Measurements from ENCODE around the gene GAB2. TPM values are rescaled to one million over a fixed set of nuclear protein-coding genes. Genes with fewer than 3 reads are reported as not detected.

Gene GAB2
- total RNA-seq, 4 donors from 2014 or later = 18.0 to 42.4 (median 26.0) TPM

DNA sequence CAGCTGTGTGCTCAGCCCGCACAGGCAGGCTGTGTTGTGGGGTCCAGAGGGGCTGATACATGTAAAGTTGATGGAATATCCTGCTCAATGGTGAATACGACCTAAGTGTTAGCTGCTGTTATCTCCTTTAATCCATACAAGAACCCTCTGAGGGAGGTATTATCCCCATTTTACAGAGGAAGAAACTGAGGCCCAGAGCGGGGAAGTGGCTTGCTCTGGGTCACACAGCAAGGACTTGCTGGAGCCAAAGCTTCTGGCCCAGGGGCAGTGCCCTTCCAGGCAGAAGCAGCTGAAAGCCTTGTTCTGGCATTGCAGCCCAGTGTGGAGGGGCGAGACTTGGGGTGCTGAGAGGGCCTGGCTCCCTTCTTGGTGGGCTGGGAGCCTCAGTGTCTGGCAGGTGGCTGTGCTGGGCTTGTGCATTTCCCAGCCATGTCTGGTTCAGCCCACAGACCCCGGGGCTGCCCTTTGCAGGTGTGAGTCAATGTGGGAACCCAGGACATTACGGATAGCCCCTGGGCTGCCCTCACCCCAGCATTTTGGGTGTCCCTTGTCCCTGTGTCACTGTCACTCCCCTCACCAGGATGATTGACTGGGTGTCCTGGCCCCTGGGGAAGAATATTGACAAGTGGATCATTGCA, 218.5 kb downstream of the GAB2 start:
- intact Hi-C loops (cut with DNase I) = no loop called here
- Histone ChIP-seq H3K27ac (replicated peaks in 1 of 4) (no peak overlapping the region), H3K9me3 (no peaks in the 10 kb centered on the region), H3K27me3 (no peaks in the 10 kb centered on the region), H3K36me3 (peaks cover 19 to 67% (median 51%) of the 10 kb centered on the region in 4 donors), H3K4me3 (no peak overlapping the region), H3K4me1 (peaks cover 0 to 14% (median 2%) of the 10 kb centered on the region in 4 donors)
- TF ChIP-seq POLR2A (IDR thresholded peaks at IDR 0.05; ENCODE audit: low read depth) (no peak), EP300 (IDR thresholded peaks at IDR 0.05) (no peak), POLR2AphosphoS5 (IDR thresholded peaks at IDR 0.05) (no peak)
- TF ChIP-seq, protein P1, sequence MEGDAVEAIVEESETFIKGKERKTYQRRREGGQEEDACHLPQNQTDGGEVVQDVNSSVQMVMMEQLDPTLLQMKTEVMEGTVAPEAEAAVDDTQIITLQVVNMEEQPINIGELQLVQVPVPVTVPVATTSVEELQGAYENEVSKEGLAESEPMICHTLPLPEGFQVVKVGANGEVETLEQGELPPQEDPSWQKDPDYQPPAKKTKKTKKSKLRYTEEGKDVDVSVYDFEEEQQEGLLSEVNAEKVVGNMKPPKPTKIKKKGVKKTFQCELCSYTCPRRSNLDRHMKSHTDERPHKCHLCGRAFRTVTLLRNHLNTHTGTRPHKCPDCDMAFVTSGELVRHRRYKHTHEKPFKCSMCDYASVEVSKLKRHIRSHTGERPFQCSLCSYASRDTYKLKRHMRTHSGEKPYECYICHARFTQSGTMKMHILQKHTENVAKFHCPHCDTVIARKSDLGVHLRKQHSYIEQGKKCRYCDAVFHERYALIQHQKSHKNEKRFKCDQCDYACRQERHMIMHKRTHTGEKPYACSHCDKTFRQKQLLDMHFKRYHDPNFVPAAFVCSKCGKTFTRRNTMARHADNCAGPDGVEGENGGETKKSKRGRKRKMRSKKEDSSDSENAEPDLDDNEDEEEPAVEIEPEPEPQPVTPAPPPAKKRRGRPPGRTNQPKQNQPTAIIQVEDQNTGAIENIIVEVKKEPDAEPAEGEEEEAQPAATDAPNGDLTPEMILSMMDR (IDR thresholded peaks at IDR 0.05) = no peak
- DNase-seq (ENCODE audit: extremely low spot score) = no peak
- WGBS = 95% methylated on average over 4 of the region's 6 CpGs

DNA sequence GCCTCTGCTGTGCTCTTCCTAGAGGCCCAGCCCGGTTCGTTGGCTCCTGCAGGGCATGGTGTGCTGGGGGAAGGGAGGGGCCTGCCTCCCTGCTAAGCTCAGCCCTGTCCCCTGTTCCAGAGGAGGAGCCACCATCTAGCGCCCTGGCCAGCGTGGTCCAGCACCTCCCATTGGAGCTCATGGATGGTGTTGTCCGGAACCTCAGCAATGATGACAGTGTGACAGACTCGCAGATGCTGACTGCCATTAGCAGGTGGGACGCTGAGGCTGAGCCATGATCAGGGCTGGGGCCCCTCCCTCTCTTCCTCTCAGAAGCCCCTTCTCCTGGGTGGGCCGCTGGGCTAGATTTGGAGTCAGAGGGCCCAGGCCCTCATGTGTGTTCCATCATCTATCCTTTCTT, 219.8 kb downstream of the GAB2 start:
- peaks cover 0 to 21% (median 3%) of the 10 kb centered on the region in 4 donors for H3K4me1 ChIP-seq
- no peaks in the 10 kb centered on the region for H3K9me3 ChIP-seq
- H3K27me3 ChIP-seq = no peaks in the 10 kb centered on the region
- no peak for DNase-seq (ENCODE audit: extremely low spot score)
- WGBS = 99% methylated on average over 7 of the region's 8 CpGs
- intact Hi-C loops (cut with DNase I) = no loop called here
- no peak overlapping the region for H3K27ac ChIP-seq (replicated peaks in 1 of 4)
- no peak for TF ChIP-seq POLR2AphosphoS5 (IDR thresholded peaks at IDR 0.05)
- no peak for TF ChIP-seq POLR2A (IDR thresholded peaks at IDR 0.05; ENCODE audit: low read depth)
- peaks cover 19 to 60% (median 53%) of the 10 kb centered on the region in 4 donors for H3K36me3 ChIP-seq
- no peak overlapping the region for H3K4me3 ChIP-seq

DNA sequence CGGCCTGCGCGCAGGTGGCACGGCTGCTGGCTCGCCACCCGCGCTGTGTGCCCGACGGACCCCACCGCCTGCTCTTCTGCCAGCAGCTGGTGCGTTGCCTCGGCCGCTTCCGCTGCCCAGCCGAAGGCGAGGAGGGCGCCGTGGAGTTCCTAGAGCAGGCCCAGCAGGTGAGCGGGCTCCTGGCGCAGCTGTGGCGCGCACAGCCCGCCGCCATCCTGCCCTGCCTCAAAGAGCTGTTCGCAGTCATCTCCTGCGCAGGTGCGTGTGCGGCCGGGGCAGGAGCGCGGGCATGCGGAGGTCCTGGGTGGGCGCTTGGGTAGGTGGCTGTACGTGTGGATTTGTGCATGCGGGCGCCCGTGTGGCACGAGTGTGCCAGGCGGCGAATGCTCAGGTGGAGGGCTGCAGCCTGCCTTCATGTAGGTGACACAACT, 220.9 kb downstream of the GAB2 start:
- Histone ChIP-seq H3K27me3 (no peaks in the 10 kb centered on the region), H3K4me3 (no peak overlapping the region), H3K36me3 (peaks cover 19 to 53% (median 47%) of the 10 kb centered on the region in 4 donors), H3K27ac (replicated peaks in 1 of 4) (no peak overlapping the region), H3K9me3 (no peaks in the 10 kb centered on the region), H3K4me1 (peaks cover 0 to 31% (median 11%) of the 10 kb centered on the region in 4 donors)
- no peak for DNase-seq (ENCODE audit: extremely low spot score)
- intact Hi-C loops (cut with DNase I) = no loop called here
- 83% methylated on average over 29 of the region's 40 CpGs for WGBS
- TF ChIP-seq, protein P1 (IDR thresholded peaks at IDR 0.05) = no peak
- no peak for TF ChIP-seq POLR2AphosphoS5 (IDR thresholded peaks at IDR 0.05)
- TF ChIP-seq EP300 (IDR thresholded peaks at IDR 0.05) = no peak
- no peak for TF ChIP-seq POLR2A (IDR thresholded peaks at IDR 0.05; ENCODE audit: low read depth)

DNA sequence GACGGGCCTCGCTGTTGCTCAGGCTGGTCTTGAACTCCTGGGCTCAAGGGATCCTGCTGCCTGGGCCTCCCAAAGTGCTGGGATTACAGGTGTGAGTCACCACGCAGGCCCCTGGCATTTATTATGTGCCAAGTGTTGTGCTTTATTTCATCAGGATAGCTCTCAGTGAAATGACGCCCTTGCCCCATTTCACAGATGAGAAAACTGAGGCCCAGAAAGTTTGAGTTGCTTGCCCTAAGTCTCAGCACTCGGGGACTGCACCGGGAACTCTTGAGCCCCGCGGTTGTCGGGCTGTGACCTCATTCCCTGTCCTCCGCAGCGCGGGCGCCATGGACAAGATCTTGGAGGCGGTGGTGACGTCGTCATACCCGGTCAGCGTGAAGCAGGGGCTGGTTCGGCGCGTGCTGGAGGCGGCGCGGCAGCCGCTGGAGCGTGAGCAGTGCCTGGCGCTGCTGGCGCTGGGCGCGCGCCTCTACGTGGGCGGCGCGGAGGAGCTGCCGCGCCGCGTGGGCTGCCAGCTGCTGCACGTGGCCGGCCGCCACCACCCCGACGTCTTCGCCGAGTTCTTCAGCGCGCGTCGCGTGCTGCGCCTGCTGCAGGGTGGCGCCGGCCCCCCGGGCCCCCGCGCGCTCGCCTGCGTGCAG, 221.6 kb downstream of the GAB2 start:
- Histone ChIP-seq H3K4me3 (no peak overlapping the region), H3K27me3 (no peaks in the 10 kb centered on the region), H3K36me3 (peaks cover 13 to 47% (median 40%) of the 10 kb centered on the region in 4 donors), H3K9me3 (no peaks in the 10 kb centered on the region), H3K27ac (replicated peaks in 1 of 4) (no peak overlapping the region), H3K4me1 (peaks cover 0 to 35% (median 16%) of the 10 kb centered on the region in 4 donors)
- no peak for DNase-seq (ENCODE audit: extremely low spot score)
- intact Hi-C loops (cut with DNase I) = no loop called here
- 80% methylated on average over 7 of the region's 60 CpGs for WGBS
- no peak for TF ChIP-seq EP300 (IDR thresholded peaks at IDR 0.05)
- TF ChIP-seq POLR2AphosphoS5 (IDR thresholded peaks at IDR 0.05) = no peak
- TF ChIP-seq POLR2A (IDR thresholded peaks at IDR 0.05; ENCODE audit: low read depth) = no peak
- TF ChIP-seq, protein P1 (IDR thresholded peaks at IDR 0.05) = no peak

DNA sequence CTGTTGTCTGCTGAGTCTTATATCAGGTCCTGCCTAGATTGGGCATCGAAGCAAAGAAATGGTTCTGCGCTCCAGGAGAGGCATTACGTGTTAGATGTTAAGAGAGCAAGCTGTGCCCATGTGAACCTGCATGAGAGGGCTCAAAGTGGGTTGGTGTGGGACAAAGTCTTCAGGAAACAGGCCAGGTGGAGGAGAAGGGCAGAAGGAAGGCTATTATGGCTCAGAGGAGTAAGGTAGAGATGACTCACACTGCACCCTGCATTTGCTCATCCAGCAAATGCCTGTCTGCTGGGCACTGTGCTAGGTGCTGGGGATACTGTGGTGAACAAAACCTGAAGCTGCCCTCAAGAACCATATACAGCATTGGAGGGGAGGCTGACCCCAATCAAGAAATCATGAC, 223.1 kb downstream of the GAB2 start:
- 100% methylated on average over 3 of the region's 3 CpGs for WGBS

More for the DNA sequence above, 223.1 kb downstream of the GAB2 start:
- no peaks in the 10 kb centered on the region for H3K27me3 ChIP-seq
- no peaks in the 10 kb centered on the region for H3K9me3 ChIP-seq
- TF ChIP-seq POLR2A (IDR thresholded peaks at IDR 0.05; ENCODE audit: low read depth) (no peak), EP300 (IDR thresholded peaks at IDR 0.05) (no peak), POLR2AphosphoS5 (IDR thresholded peaks at IDR 0.05) (no peak)
- TF ChIP-seq, protein P1 (IDR thresholded peaks at IDR 0.05) = no peak
- no peak overlapping the region for H3K27ac ChIP-seq (replicated peaks in 1 of 4)
- H3K4me3 ChIP-seq = no peak overlapping the region
- DNase-seq (ENCODE audit: extremely low spot score) = no peak
- H3K36me3 ChIP-seq = peaks cover 7 to 32% (median 26%) of the 10 kb centered on the region in 4 donors
- H3K4me1 ChIP-seq = peaks cover 6 to 51% (median 31%) of the 10 kb centered on the region in 4 donors
- intact Hi-C loops (cut with DNase I) = no loop called here
